GM23338 (cell line): Measurements from ENCODE around the gene CACNA1D. TPM values are rescaled to one million over a fixed set of nuclear protein-coding genes. Genes with fewer than 3 reads are reported as not detected.

Source experiments
- ATAC-seq: fragments of 200-7000 bp; cut with Tn5 transposase; 3 replicates; pipeline ENCODE4 v1.9.1; 2020
- DNase-seq: peaks from one replicate; pipeline ENCODE4 v3.0.0-alpha.2; 2015; ENCODE audit warnings: low spot score
- H2AFZ ChIP-seq: fragments of 200-600 bp; sonication (generic); 2 replicates; pipeline ENCODE4 v1.8.0; 2016; ENCODE audit warnings: antibody characterized with exemption, mild to moderate bottlenecking, moderate library complexity
- H3F3A ChIP-seq: fragments of 200-600 bp; sonication (generic); replicated peaks from 2 replicates; pipeline ENCODE4 v1.8.0; 2017; ENCODE audit warnings: antibody characterized with exemption, mixed run types, low read depth
- H3K27ac ChIP-seq: fragments of 200-600 bp; sonication (generic); 2 replicates; pipeline ENCODE4 v1.6.1; 2016; ENCODE audit warnings: low read depth
- H3K27me3 ChIP-seq: fragments of 200-600 bp; sonication (generic); 2 replicates; pipeline ENCODE4 v1.8.0; 2016; ENCODE audit warnings: mild to moderate bottlenecking, mixed run types, moderate library complexity; ENCODE audit not compliant: insufficient read depth
- H3K36me3 ChIP-seq: fragments of 200-600 bp; sonication (generic); 2 replicates; pipeline ENCODE4 v1.8.0; 2016; ENCODE audit warnings: mild to moderate bottlenecking; ENCODE audit not compliant: insufficient read depth
- H3K4me1 ChIP-seq: fragments of 200-600 bp; sonication (generic); 2 replicates; pipeline ENCODE4 v1.8.0; 2016; ENCODE audit warnings: mild to moderate bottlenecking, moderate library complexity; ENCODE audit not compliant: insufficient read depth
- H3K4me2 ChIP-seq: fragments of 200-600 bp; sonication (generic); 2 replicates; pipeline ENCODE4 v1.7.1; 2017; ENCODE audit warnings: mixed run types
- H3K4me3 ChIP-seq: fragments of 200-600 bp; sonication (generic); 2 replicates; pipeline ENCODE4 v1.6.1; 2016; ENCODE audit warnings: mixed run types
- H3K79me2 ChIP-seq: fragments of 200-600 bp; sonication (generic); replicated peaks from 2 replicates; pipeline ENCODE4 v1.8.0; 2017; ENCODE audit warnings: mild to moderate bottlenecking; ENCODE audit not compliant: insufficient read depth
- H3K9me2 ChIP-seq: fragments of 200-600 bp; sonication (generic); 2 replicates; pipeline ENCODE4 v1.8.0; 2017; ENCODE audit not compliant: insufficient read depth
- H4K20me1 ChIP-seq: fragments of 200-600 bp; sonication (generic); replicated peaks from 2 replicates; pipeline ENCODE4 v1.8.0; 2017; ENCODE audit warnings: mild to moderate bottlenecking; ENCODE audit not compliant: insufficient read depth
- H3K27ac Mint-ChIP-seq: 2 replicates; pipeline ENCODE4 v1.8.0; 2020; ENCODE audit warnings: inconsistent platforms, mild to moderate bottlenecking, moderate library complexity, mixed read lengths
- H3K27me3 Mint-ChIP-seq: 3 replicates; pipeline ENCODE4 v1.8.0; 2022; ENCODE audit warnings: low read depth, mild to moderate bottlenecking, moderate library complexity, mixed read lengths, inconsistent platforms; ENCODE audit not compliant: insufficient read depth, poor library complexity
- H3K36me3 Mint-ChIP-seq: 3 replicates; pipeline ENCODE4 v1.8.0; 2021; ENCODE audit warnings: low read depth, mild to moderate bottlenecking, inconsistent platforms, moderate library complexity, mixed read lengths
- H3K4me1 Mint-ChIP-seq: 3 replicates; pipeline ENCODE4 v1.8.0; 2020; ENCODE audit warnings: mild to moderate bottlenecking, inconsistent platforms, mixed read lengths
- H3K4me3 Mint-ChIP-seq: 3 replicates; pipeline ENCODE4 v1.8.0; 2021; ENCODE audit warnings: moderate library complexity, mild to moderate bottlenecking, inconsistent platforms, mixed read lengths
- H3K9me3 Mint-ChIP-seq: 3 replicates; pipeline ENCODE4 v1.8.0; 2020; ENCODE audit warnings: moderate library complexity, mild to moderate bottlenecking, inconsistent platforms, mixed read lengths
- ETS1 ChIP-seq: IDR thresholded peaks from 2 replicates; pipeline ENCODE4 v1.6.1; 2016; ENCODE audit warnings: antibody characterized with exemption
- EZH2 ChIP-seq: fragments of 200-600 bp; sonication (generic); IDR thresholded peaks from one replicate; pipeline ENCODE4 v1.8.0; 2017; ENCODE audit warnings: antibody characterized with exemption, mild to moderate bottlenecking, low read depth; ENCODE audit not compliant: unreplicated experiment
- JUNB ChIP-seq: IDR thresholded peaks from one replicate; pipeline ENCODE4 v1.6.1; 2016; ENCODE audit warnings: antibody characterized with exemption; ENCODE audit not compliant: unreplicated experiment
- NANOG ChIP-seq: IDR thresholded peaks from 2 replicates; pipeline ENCODE4 v1.6.1; 2016; ENCODE audit warnings: antibody characterized with exemption, borderline replicate concordance
- POLR2AphosphoS5 ChIP-seq: IDR thresholded peaks from 2 replicates; pipeline ENCODE4 v1.6.1; 2016; ENCODE audit warnings: antibody characterized with exemption, low read depth
- STAT1 ChIP-seq: IDR thresholded peaks from one replicate; pipeline ENCODE4 v1.6.1; 2016; ENCODE audit warnings: antibody characterized with exemption; ENCODE audit not compliant: unreplicated experiment
- ZNF114 ChIP-seq: fragments of 250-450 bp; sonication (Bioruptor Pico); IDR thresholded peaks from 2 replicates; pipeline ENCODE4 v1.5.0; 2020; ENCODE audit warnings: mild to moderate bottlenecking, moderate library complexity
- ZNF462 ChIP-seq: fragments of 250-450 bp; sonication (Bioruptor Pico); IDR thresholded peaks from 2 replicates; pipeline ENCODE4 v1.5.0; 2020; ENCODE audit warnings: mild to moderate bottlenecking, moderate library complexity
- polyA plus RNA-seq: library from polyadenylated mRNA; unstranded; fragments of >200 nt; fragmentation: Nextera tagmentation; extraction: Ambion mirVana; gene quantifications from 2 replicates; pipeline ENCODE4 v1.2.1, GENCODE V29; 2016
- total RNA-seq: library from RNA; depleted of rRNA; stranded (reverse); fragments of >200 nt; shearing (Covaris generic); gene quantifications from 2 replicates; pipeline ENCODE4 v1.2.3, GENCODE V29; 2014

Gene CACNA1D
- total and polyA plus RNA-seq, 2 experiments from 2014 or later: 1.7 to 1.8 TPM

GRCh38 chr3:53674582-53674981 is 180.2 kb downstream of the CACNA1D start (continued):
- no peak for TF ChIP-seq ZNF462 (CRISPR knock-in tag)
- TF ChIP-seq JUNB: no peak

GRCh38 chr3:53675022-53675697 is 180.7 kb downstream of the CACNA1D start:
- no peak overlapping the region for H3K27ac Mint-ChIP-seq
- TF ChIP-seq EZH2 (no peak), ZNF114 (CRISPR knock-in tag) (no peak), ZNF462 (CRISPR knock-in tag) (no peak), NANOG (no peak), STAT1 (no peak), POLR2AphosphoS5 (no peak), ETS1 (no peak), JUNB (no peak)

More at GRCh38 chr3:53675022-53675697, 180.7 kb downstream of the CACNA1D start:
- Mint-ChIP-seq H3K4me3 (no peak overlapping the region), H3K36me3 (no peaks in the 10 kb centered on the region), H3K9me3 (no peaks in the 10 kb centered on the region), H3K27me3 (no peaks in the 10 kb centered on the region), H3K4me1 (no peaks in the 10 kb centered on the region)
- Histone ChIP-seq H3K4me3 (no peak overlapping the region), H2AFZ (peak overlapping the region; percentile 72; the same call in 1 of the 2 replicates), H3K36me3 (no peaks in the 10 kb centered on the region), H3K27me3 (no peaks in the 10 kb centered on the region), H3K9me2 (no peaks in the 10 kb centered on the region), H3K4me2 (no peak overlapping the region), H3F3A (no peaks in the 10 kb centered on the region), H3K79me2 (no peaks in the 10 kb centered on the region), H4K20me1 (no peaks in the 10 kb centered on the region), H3K27ac (no peak overlapping the region), H3K4me1 (no peaks in the 10 kb centered on the region)
- no peak; the same call in 2 of the 3 replicates for ATAC-seq
- no peak for DNase-seq
